ENCODE measurements around the gene GRIK2.

DNA sequence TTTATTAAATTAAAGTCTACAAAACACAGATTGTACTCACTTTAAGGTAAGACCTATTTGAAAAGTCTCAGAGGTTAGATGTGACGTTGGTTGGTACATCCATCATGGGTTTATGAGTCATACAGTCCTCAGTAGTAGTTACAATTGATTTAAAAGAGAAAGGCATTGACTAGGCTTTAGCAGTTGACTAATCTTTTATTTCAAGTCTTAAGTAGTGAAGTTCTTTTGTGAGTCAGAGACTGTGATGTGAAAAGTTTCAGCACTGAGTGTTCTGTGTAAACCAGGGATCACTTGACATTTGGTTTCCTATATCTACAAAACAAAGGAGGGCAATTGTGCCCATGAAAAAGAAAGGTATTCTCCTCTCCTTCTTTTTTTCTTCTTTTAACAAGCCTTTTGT is 221.3 kb downstream of the GRIK2 start:
- TF ChIP-seq EP300 (IDR thresholded peaks at IDR 0.05): no peak
- no peak for TF ChIP-seq CTCF (IDR thresholded peaks at IDR 0.05)
- TF ChIP-seq POLR2AphosphoS5 (IDR thresholded peaks at IDR 0.05): no peak
- TF ChIP-seq POLR2A (IDR thresholded peaks at IDR 0.05): no peak
